Activated CD4-positive, alpha-beta T cell treated with anti-CD3 and anti-CD28 coated beads, Interleukin-2, amount 10 ng/mL, durations not matched to agents 24 days and 14 days (primary cell): ENCODE measurements around the gene KCNG1. TPM values are rescaled to one million over a fixed set of nuclear protein-coding genes. Genes with fewer than 3 reads are reported as not detected.
"Not testable (repeated sequence)": the region's sequence is repeated elsewhere in the genome, so short reads cannot be mapped to it uniquely, and the experiment has no call there.

Experiments used
- DNase-seq: peaks from one replicate; pipeline ENCODE4 v3.0.0; 2022
- H3K27ac Mint-ChIP-seq: one replicate; pipeline ENCODE4 v1.8.0; 2022; ENCODE audit warnings: mild to moderate bottlenecking, mixed read lengths
- H3K27me3 Mint-ChIP-seq: one replicate; pipeline ENCODE4 v1.8.0; 2022; ENCODE audit warnings: mixed read lengths
- H3K36me3 Mint-ChIP-seq: one replicate; pipeline ENCODE4 v1.8.0; 2022; ENCODE audit warnings: low read depth, mild to moderate bottlenecking, mixed read lengths
- H3K4me1 Mint-ChIP-seq: one replicate; pipeline ENCODE4 v1.8.0; 2021; ENCODE audit warnings: mixed read lengths
- H3K4me3 Mint-ChIP-seq: one replicate; pipeline ENCODE4 v1.8.0; 2022; ENCODE audit warnings: mild to moderate bottlenecking, moderate library complexity, mixed read lengths
- H3K9me3 Mint-ChIP-seq: one replicate; pipeline ENCODE4 v1.8.0; 2021; ENCODE audit warnings: mixed read lengths
- intact Hi-C: fragments of 100-400 bp; cut with micrococcal nuclease; formaldehyde crosslinking; loops from one replicate; pipeline ENCODE4 v1.15.1; 2023
- total RNA-seq: library from RNA; stranded (reverse); gene quantifications from 2 replicates; pipeline ENCODE4 v1.2.3, GENCODE V29; 2022

KCNG1 gene
- total RNA-seq, 1 donor from 2014 or later = 12.3 TPM

DNA sequence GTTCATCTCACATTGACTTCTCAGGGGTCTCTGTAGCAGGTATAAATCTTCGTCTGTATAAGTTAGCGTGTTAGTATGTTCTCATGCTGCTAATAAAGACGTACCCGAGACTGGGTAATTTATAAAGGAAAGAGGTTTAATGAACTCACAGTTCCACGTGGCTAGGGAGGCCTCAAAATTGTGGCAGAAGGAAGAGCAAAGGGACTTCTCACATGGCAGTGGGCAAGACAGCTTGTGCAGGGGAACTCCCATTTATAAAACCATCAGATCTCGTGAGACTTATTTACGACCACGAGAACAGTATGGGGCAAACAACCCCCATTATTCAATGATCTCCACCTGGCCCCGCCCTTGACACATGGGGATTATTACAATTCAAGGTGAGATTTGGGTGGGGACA lies 22.6 kb upstream of the KCNG1 start:
- H3K36me3 Mint-ChIP-seq, H3K27ac Mint-ChIP-seq, intact Hi-C loops, H3K9me3 Mint-ChIP-seq, DNase-seq, H3K4me3 Mint-ChIP-seq, H3K4me1 Mint-ChIP-seq: not testable (repeated sequence)
- peaks cover 10% of the 10 kb centered on the region for H3K27me3 Mint-ChIP-seq

GRCh38 chr20:51044796-51045195 lies 21.9 kb upstream of the KCNG1 start:
- Mint-ChIP-seq H3K9me3 (no peaks in the 10 kb centered on the region), H3K27me3 (peaks cover 3% of the 10 kb centered on the region), H3K27ac (no peak overlapping the region), H3K4me1 (no peaks in the 10 kb centered on the region), H3K4me3 (no peak overlapping the region), H3K36me3 (no peaks in the 10 kb centered on the region)
- intact Hi-C loops = no loop called here
- no peak for DNase-seq

DNA sequence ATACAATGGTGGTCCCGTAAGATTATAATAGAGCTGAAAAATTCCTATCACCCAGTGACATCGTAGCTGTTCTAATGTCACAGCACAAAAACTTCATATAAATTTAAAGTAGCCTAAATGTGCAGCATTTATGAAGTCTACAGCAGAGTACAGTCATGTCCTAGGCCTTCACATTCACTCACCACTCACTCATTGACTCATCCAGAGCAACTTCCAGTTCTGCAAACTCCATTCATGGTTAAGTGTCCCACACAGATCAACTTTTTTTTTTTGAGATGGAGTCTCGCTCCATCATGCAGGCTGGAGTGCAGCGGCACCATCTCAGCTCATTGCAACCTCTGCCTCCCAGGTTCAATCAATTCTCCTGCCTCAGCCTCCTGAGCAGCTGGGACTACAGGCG lies 20.9 kb upstream of the KCNG1 start:
- Mint-ChIP-seq H3K36me3 (no peaks in the 10 kb centered on the region), H3K27me3 (no peaks in the 10 kb centered on the region), H3K27ac (no peak overlapping the region), H3K9me3 (no peaks in the 10 kb centered on the region), H3K4me3 (no peak overlapping the region), H3K4me1 (no peaks in the 10 kb centered on the region)
- intact Hi-C loops = no loop called here
- no peak for DNase-seq

DNA sequence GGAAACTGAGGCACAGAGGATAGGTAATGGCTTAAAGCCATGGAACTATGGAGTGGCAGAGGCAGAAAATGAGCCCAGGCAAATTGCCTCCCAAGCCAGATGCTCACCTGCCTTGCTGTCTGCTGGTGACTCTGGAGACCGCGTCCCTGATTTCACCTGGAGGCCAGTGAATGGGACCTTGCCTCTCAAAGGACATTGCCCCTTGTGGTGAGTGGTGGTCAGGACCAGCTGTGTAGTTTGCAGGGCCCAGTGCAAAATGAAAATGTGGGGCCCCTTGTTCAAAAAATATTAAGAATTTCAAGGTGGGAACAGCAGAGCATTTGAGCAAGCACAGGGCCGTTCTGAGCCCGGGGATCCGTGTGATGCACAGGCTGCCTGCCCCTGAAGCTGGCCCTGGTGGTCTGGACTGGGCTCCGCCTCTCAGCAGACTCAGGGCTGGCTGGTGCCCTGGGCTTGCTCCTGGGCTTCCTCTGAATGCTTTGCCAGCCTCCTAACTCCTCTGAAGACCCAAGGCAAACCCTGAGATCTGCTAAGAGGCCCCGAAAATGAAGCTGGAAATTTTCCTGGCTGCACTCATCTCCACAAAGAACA lies 19.8 kb upstream of the KCNG1 start:
- Mint-ChIP-seq H3K36me3 (no peaks in the 10 kb centered on the region), H3K9me3 (no peaks in the 10 kb centered on the region), H3K4me1 (no peaks in the 10 kb centered on the region), H3K27me3 (no peaks in the 10 kb centered on the region), H3K4me3 (no peak overlapping the region), H3K27ac (no peak overlapping the region)
- intact Hi-C loops = no loop called here
- DNase-seq = no peak

- Mint-ChIP-seq H3K9me3 (no peaks in the 10 kb centered on the region), H3K27ac (no peak overlapping the region), H3K36me3 (no peaks in the 10 kb centered on the region), H3K27me3 (no peaks in the 10 kb centered on the region), H3K4me3 (no peak overlapping the region), H3K4me1 (no peaks in the 10 kb centered on the region)
- no peak for DNase-seq
- intact Hi-C loops = no loop called here
These were observed 19.2 kb upstream of the KCNG1 start for GRCh38 chr20:51042064-51042463.

DNA sequence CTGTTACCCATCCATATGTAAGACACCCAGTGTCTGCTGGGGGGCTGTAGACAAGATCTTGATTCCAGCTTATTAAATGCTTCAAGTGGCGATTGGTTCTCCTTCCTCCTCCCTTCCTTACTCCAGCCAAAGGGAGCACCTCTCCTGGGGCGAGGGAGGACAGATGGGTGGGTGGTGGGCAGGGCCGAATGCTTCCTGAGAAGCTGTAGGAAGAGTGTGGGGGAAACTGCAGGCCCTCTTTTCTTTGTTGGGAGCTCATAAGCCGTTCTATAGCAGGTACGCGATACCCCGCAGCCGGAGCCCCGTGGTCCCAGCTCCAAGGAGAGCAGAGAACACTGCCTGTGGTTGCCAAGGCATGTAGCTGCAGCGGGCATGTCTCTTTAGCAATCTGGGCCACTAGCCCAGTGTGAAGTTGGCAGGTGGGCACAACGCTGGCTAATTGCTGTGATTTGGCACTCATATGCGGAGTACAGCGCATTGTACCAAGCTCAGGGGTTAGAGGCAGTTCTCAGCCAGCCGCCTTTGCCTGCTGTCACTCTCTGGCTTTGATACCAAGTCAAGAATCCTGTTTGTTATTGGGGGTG lies 14.7 kb upstream of the KCNG1 start:
- no peaks in the 10 kb centered on the region for H3K36me3 Mint-ChIP-seq
- intact Hi-C loops = no loop called here
- H3K27me3 Mint-ChIP-seq = no peaks in the 10 kb centered on the region
- no peaks in the 10 kb centered on the region for H3K9me3 Mint-ChIP-seq
- no peaks in the 10 kb centered on the region for H3K4me1 Mint-ChIP-seq
- H3K27ac Mint-ChIP-seq = no peak overlapping the region
- DNase-seq = no peak
- H3K4me3 Mint-ChIP-seq = no peak overlapping the region

GRCh38 chr20:51036827-51037531 lies 14.1 kb upstream of the KCNG1 start:
- H3K36me3 Mint-ChIP-seq = no peaks in the 10 kb centered on the region
- no peak for DNase-seq
- no peaks in the 10 kb centered on the region for H3K4me1 Mint-ChIP-seq
- peaks cover 5% of the 10 kb centered on the region for H3K9me3 Mint-ChIP-seq
- H3K4me3 Mint-ChIP-seq = no peak overlapping the region
- intact Hi-C loops = no loop called here
- no peaks in the 10 kb centered on the region for H3K27me3 Mint-ChIP-seq
- no peak overlapping the region for H3K27ac Mint-ChIP-seq

DNA sequence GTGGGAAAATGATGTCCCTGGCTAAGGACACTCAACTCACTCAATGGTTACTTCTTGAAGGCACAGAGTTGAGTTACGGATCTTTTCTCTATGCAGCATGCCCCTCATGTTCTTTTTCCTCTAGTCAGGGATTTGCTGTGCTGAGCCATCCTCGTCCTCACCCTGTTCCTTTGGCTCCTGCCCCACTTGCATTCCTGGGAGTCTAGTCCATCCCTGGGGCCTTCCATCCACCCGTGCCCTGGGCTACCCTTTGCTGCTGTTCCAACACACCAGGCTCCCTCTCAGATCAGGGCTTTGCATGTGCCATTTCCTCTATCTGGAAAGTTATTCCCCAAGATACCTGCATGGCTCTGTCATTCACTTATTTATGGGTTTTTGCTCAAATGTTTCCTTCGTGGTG lies 13.3 kb upstream of the KCNG1 start:
- Mint-ChIP-seq H3K4me3 (no peak overlapping the region), H3K4me1 (no peaks in the 10 kb centered on the region), H3K9me3 (peaks cover 12% of the 10 kb centered on the region), H3K27me3 (peaks cover 4% of the 10 kb centered on the region), H3K36me3 (no peaks in the 10 kb centered on the region), H3K27ac (no peak overlapping the region)
- no peak for DNase-seq
- intact Hi-C loops = no loop called here

GRCh38 chr20:51034988-51035656 lies 12.2 kb upstream of the KCNG1 start:
- Mint-ChIP-seq H3K4me3 (no peak overlapping the region), H3K4me1 (no peaks in the 10 kb centered on the region), H3K27me3 (peaks cover 14% of the 10 kb centered on the region), H3K36me3 (no peaks in the 10 kb centered on the region), H3K9me3 (peaks cover 12% of the 10 kb centered on the region), H3K27ac (no peak overlapping the region)
- DNase-seq = no peak
- intact Hi-C loops = no loop called here

DNA sequence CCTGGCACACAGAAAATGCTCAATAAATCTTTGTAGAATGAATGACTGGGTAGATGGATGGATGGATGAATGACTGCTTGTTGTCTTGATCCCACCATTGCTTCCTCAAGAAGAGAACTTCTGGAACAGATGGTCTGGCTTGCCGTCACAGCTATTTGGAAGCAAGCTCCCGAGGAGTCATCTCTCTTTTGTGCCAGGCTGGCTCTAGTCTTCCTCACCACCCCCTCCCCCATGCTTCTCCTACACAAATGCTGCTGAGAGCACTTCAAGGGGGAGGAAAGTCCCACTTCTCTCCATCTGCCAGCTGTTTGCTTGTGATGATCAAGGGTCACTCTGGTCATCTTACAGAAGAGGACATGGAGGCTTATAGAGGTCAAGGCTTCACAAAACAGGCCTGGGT lies 11.6 kb upstream of the KCNG1 start:
- intact Hi-C loops = no loop called here
- H3K36me3 Mint-ChIP-seq = no peaks in the 10 kb centered on the region
- no peaks in the 10 kb centered on the region for H3K4me1 Mint-ChIP-seq
- no peak for DNase-seq
- H3K27me3 Mint-ChIP-seq = peaks cover 19% of the 10 kb centered on the region
- no peak overlapping the region for H3K4me3 Mint-ChIP-seq
- H3K27ac Mint-ChIP-seq = no peak overlapping the region
- H3K9me3 Mint-ChIP-seq = peaks cover 12% of the 10 kb centered on the region

DNA sequence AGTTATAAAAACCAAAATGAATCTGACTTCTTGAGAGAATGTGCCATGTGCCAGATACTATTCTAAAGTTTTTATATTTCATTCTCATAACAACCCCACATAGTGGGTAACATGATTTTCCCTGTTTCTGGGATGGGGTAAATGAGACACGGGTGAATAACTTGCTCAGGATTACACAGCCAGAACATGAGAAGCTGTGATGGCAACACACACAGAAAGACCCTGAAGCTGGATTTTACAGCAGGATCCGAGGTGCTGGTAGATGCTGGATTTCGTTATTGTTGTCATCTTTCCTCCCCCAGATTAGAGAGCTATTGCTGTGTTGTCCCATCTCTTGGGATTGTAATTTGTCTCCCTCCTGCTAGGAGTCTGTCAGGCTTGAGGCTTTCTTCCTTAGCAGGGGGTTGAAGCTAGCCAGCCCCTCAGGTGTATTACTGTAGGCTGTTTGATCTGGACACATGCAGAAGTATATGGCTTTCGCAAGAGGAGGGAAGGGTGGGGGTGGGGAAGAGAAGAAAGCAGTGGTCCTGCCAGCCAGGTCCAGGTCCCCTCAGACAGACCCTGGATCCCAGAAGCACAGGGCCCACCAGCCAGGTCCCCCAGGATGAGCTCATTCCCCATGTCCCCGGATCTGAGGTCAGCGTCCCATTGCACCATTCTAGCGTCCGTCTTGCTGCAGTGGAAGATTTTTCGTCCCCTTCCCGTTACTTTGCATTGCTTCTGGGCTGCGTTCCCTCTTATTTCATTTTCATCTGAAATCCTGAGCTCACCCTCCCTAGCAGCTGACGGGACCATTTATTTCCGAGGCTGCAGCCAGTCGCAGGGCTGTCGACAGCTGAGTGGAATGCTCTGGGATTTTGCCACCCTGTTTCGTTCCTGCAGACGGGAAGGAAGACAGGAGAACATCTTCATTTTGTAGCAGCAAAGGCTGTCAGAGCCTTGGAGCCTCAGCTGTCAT lies 7.3 kb upstream of the KCNG1 start:
- peaks cover 12% of the 10 kb centered on the region for H3K9me3 Mint-ChIP-seq
- no peak overlapping the region for H3K4me3 Mint-ChIP-seq
- peaks cover 53% of the 10 kb centered on the region for H3K27me3 Mint-ChIP-seq
- no peak for DNase-seq
- intact Hi-C loops = no loop called here
- H3K36me3 Mint-ChIP-seq = no peaks in the 10 kb centered on the region
- no peaks in the 10 kb centered on the region for H3K4me1 Mint-ChIP-seq
- H3K27ac Mint-ChIP-seq = no peak overlapping the region

GRCh38 chr20:51029556-51029955 lies 6.6 kb upstream of the KCNG1 start:
- intact Hi-C loops = no loop called here
- no peak overlapping the region for H3K4me3 Mint-ChIP-seq
- peaks cover 12% of the 10 kb centered on the region for H3K9me3 Mint-ChIP-seq
- H3K27me3 Mint-ChIP-seq = peaks cover 56% of the 10 kb centered on the region
- no peak for DNase-seq
- no peak overlapping the region for H3K27ac Mint-ChIP-seq
- H3K4me1 Mint-ChIP-seq = no peaks in the 10 kb centered on the region
- no peaks in the 10 kb centered on the region for H3K36me3 Mint-ChIP-seq

DNA sequence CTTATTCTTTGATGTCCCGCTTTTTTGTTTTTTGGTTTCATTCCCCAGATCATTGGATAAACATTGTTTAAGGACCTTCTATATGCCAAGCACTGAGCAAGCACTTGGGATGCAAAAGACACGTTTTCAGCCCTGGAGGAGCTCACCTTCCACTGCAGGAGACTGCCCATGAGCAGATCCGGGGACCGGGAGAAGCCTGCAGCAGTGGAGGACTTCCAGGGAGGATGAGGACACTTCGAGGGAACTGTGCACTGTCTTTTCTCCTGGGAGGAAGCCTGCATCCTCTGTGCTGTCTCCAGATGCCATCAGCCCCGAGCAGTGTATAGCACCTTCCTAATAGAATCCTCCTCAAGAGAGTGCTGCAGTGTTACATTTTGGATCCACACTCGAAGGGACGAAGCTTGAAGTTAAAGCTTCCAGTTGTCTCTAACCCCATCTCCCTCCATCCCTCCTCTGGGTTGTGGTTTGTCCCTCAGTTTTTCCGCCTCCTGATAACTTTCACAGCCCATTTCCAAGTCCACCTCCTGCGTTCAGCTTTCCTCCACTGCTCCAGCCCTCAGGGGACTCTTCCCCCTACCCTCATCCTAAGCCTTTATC lies 5.8 kb upstream of the KCNG1 start:
- Mint-ChIP-seq H3K4me1 (peaks cover under 1% of the 10 kb centered on the region), H3K36me3 (no peaks in the 10 kb centered on the region), H3K4me3 (no peak overlapping the region), H3K9me3 (peaks cover 12% of the 10 kb centered on the region), H3K27ac (no peak overlapping the region), H3K27me3 (peaks cover 64% of the 10 kb centered on the region)
- DNase-seq = no peak
- intact Hi-C loops = no loop called here
